Osteoblast (primary cell): ENCODE data around the gene ADAMTSL2. TPM values are rescaled to one million over a fixed set of nuclear protein-coding genes. Genes with fewer than 3 reads are reported as not detected.

ENCODE experiments used
- DNase-seq: peaks from one replicate; pipeline ENCODE4 v3.0.0; 2011; ENCODE audit warnings: low spot score, mixed read lengths; ENCODE audit not compliant: insufficient read length; ENCODE audit errors: missing footprints
- H2AFZ ChIP-seq: 2 replicates; pipeline ENCODE4 v1.6.0; 2011; ENCODE audit warnings: mild to moderate bottlenecking, low read length
- H3K27ac ChIP-seq: 2 replicates; pipeline ENCODE4 v1.5.1; 2011; ENCODE audit warnings: mild to moderate bottlenecking, low read depth, low read length, moderate library complexity
- H3K27me3 ChIP-seq: 2 replicates; pipeline ENCODE4 v1.6.0; 2012; ENCODE audit warnings: mild to moderate bottlenecking, control low read depth, inconsistent platforms, low read length, moderate library complexity; ENCODE audit not compliant: insufficient read depth
- H3K36me3 ChIP-seq: 2 replicates; pipeline ENCODE4 v1.5.1; 2011; ENCODE audit warnings: mild to moderate bottlenecking, low read length, control low read depth, moderate library complexity; ENCODE audit not compliant: insufficient read depth
- H3K4me1 ChIP-seq: 2 replicates; pipeline ENCODE4 v1.5.1; 2011; ENCODE audit warnings: mild to moderate bottlenecking, low read length, control low read depth, moderate library complexity; ENCODE audit not compliant: insufficient read depth
- H3K4me2 ChIP-seq: 2 replicates; pipeline ENCODE4 v1.6.0; 2011; ENCODE audit warnings: mild to moderate bottlenecking, low read length; ENCODE audit not compliant: insufficient read depth
- H3K4me3 ChIP-seq: fragments of 200-600 bp; sonication (generic); 3 replicates; pipeline ENCODE4 v1.5.1; 2012; ENCODE audit warnings: mild to moderate bottlenecking, low read length, inconsistent platforms; ENCODE audit not compliant: insufficient read depth
- H3K79me2 ChIP-seq: 2 replicates; pipeline ENCODE4 v1.6.0; 2012; ENCODE audit warnings: mild to moderate bottlenecking, low read length, control low read depth, inconsistent platforms; ENCODE audit not compliant: insufficient read depth
- H3K9me3 ChIP-seq: 2 replicates; pipeline ENCODE4 v1.5.1; 2011; ENCODE audit warnings: low read depth, low read length, control low read depth
- H4K20me1 ChIP-seq: 2 replicates; pipeline ENCODE4 v1.6.0; 2012; ENCODE audit warnings: mild to moderate bottlenecking, low read length, control low read depth; ENCODE audit not compliant: insufficient read depth
- total RNA-seq: library from RNA; depleted of rRNA; stranded (reverse); fragments of >200 nt; gene quantifications from 2 replicates; pipeline ENCODE4 v1.2.3, GENCODE V29; 2012
- TF ChIP-seq, protein P1 (sequence below): IDR thresholded peaks from 2 replicates; pipeline ENCODE4 v1.5.1; 2011; ENCODE audit warnings: mild to moderate bottlenecking, low read depth, low read length, moderate library complexity; ENCODE audit errors: extremely low read depth

ADAMTSL2 gene
- total RNA-seq, 1 donor, result under 0.01 TPM

DNA sequence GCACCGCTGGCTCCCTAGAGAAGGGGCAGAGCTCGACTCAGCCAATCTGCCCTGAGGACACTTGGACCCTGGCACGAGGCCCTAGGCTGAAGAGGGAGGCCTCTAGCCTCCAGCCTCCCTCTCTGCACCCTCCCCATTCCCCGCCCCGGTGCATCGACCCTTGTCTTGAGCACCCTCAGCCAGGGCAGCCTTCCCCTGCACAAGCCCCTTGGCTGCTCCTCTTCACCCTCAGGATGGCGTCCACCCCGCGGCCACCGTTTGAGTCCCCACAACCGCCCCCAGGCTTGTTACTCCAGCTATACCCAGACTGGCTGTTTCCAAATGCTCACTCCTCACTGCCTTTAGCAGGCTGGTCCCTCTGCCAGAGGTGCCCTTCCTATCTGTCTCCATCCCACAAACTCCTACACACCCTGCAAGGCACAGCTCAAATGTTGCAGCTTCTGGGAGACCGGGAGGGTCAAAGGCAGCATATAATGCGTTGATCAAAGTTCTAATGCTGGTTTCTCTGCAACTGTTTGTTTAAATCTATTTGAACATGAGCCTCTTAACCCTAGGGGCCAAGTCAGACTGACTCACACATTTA lies 81.2 kb downstream of the ADAMTSL2 start:
- Histone ChIP-seq H2AFZ (no peak overlapping the region), H3K27me3 (peaks cover 47% of the 10 kb centered on the region), H3K4me1 (no peaks in the 10 kb centered on the region), H3K9me3 (no peaks in the 10 kb centered on the region), H3K36me3 (no peaks in the 10 kb centered on the region), H3K4me2 (no peak overlapping the region), H3K4me3 (no peak overlapping the region), H4K20me1 (no peaks in the 10 kb centered on the region), H3K27ac (no peak overlapping the region), H3K79me2 (no peaks in the 10 kb centered on the region)
- TF ChIP-seq, protein P1, sequence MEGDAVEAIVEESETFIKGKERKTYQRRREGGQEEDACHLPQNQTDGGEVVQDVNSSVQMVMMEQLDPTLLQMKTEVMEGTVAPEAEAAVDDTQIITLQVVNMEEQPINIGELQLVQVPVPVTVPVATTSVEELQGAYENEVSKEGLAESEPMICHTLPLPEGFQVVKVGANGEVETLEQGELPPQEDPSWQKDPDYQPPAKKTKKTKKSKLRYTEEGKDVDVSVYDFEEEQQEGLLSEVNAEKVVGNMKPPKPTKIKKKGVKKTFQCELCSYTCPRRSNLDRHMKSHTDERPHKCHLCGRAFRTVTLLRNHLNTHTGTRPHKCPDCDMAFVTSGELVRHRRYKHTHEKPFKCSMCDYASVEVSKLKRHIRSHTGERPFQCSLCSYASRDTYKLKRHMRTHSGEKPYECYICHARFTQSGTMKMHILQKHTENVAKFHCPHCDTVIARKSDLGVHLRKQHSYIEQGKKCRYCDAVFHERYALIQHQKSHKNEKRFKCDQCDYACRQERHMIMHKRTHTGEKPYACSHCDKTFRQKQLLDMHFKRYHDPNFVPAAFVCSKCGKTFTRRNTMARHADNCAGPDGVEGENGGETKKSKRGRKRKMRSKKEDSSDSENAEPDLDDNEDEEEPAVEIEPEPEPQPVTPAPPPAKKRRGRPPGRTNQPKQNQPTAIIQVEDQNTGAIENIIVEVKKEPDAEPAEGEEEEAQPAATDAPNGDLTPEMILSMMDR, result no peak
- DNase-seq, result peak; percentile 60

DNA sequence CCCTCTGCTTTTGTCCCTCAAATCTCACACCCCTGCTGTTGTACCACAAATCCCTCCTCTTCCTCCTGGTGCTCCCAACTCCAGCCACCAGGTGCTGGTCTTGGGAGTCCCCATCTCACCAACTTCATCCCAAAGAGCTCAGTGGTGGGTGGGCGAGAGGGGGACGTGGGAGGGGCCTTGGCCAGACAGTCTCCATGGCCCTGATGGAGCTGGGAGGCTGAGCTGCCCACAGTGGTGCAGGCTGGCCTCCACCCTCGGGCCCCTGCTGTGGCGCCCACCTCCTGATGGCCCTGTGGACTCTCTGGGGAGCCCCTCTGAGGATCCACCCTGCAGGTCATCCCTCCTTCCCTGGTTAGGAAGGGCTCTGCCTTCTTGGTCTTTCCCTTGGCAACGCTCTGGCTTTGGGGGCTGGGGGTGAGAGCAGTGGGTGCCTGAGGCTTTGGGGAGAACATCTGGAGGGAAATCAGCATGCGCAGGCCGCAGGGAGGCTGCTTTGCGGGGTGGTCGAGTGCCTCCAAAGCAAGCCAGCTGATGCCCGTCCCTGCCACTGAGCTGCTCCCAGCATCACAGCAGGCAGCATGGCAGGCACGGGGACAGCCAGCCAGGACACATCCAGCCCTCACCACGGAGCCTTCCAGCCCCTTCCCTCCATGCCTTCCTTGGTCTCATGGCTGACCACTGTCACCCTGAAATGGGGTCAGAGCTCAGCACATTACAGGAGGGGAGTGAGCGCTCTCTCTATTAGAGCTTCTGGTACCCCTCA lies 82.3 kb downstream of the ADAMTSL2 start:
- Histone ChIP-seq H3K4me3 (no peak overlapping the region), H3K27me3 (peaks cover 55% of the 10 kb centered on the region), H3K4me1 (no peaks in the 10 kb centered on the region), H3K79me2 (no peaks in the 10 kb centered on the region), H4K20me1 (no peaks in the 10 kb centered on the region), H3K36me3 (no peaks in the 10 kb centered on the region), H3K27ac (no peak overlapping the region), H3K4me2 (no peak overlapping the region), H3K9me3 (no peaks in the 10 kb centered on the region), H2AFZ (no peak overlapping the region)
- TF ChIP-seq, protein P1, result no peak
- DNase-seq, result peak; percentile 48

DNA sequence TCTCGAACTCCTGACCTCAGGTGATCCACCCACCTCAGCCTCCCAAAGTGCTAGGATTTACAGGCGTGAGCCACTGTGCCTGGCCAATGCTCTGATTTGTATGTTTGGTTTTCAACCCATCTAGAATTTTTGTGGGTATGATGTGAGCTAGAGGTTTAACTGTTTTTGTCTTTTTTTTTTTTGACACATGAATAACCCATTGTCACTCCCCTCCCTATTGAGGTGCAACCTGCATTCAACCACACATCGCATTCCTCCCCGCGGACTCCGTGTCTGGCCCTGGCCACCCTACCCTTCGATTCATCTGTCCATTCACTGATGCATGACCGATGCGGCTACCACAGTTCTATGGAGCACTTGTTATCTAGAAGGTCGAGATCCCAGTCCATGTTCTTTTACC lies 84.2 kb downstream of the ADAMTSL2 start:
- Histone ChIP-seq H3K4me1 (no peaks in the 10 kb centered on the region), H4K20me1 (no peaks in the 10 kb centered on the region), H3K27ac (no peak overlapping the region), H3K79me2 (no peaks in the 10 kb centered on the region), H2AFZ (no peak overlapping the region), H3K9me3 (no peaks in the 10 kb centered on the region), H3K4me3 (no peak overlapping the region), H3K27me3 (peaks cover 58% of the 10 kb centered on the region), H3K4me2 (no peak overlapping the region), H3K36me3 (no peaks in the 10 kb centered on the region)
- no peak for DNase-seq
- TF ChIP-seq, protein P1, result no peak

DNA sequence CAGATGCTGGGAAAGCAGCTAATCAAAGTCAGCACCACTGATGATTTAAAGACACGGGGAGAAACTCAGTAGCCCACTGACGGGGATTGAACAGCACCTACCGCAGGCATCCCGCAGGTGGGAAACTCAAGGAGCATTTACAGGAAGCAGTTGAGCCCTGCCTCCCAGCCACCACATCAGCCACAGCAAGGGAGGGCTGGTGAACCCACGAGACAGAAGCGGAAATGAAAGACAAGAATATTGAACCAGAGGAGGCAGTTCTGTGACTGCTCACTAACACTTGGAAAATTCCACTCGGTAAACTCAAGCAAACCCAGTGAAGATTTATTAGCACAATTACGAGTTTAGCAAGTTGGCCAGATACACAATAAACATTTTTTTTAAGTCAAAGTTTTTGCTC lies 85.3 kb downstream of the ADAMTSL2 start:
- TF ChIP-seq, protein P1, result no peak
- H3K36me3 ChIP-seq, result no peaks in the 10 kb centered on the region
- no peaks in the 10 kb centered on the region for H4K20me1 ChIP-seq
- DNase-seq, result peak; percentile 17
- no peaks in the 10 kb centered on the region for H3K4me1 ChIP-seq
- H3K79me2 ChIP-seq, result no peaks in the 10 kb centered on the region
- H3K27ac ChIP-seq, result no peak overlapping the region
- H3K4me3 ChIP-seq, result no peak overlapping the region
- H3K4me2 ChIP-seq, result no peak overlapping the region
- no peak overlapping the region for H2AFZ ChIP-seq
- peaks cover 48% of the 10 kb centered on the region for H3K27me3 ChIP-seq
- no peaks in the 10 kb centered on the region for H3K9me3 ChIP-seq
